Measurements from ENCODE around the gene CELSR2. TPM values are rescaled to one million over a fixed set of nuclear protein-coding genes. Genes with fewer than 3 reads are reported as not detected.

Gene CELSR2
- total and polyA plus RNA-seq, 2 experiments from 2014 or later, result 11.2 to 35.1 TPM

- TF ChIP-seq EZH2phosphoT487 (IDR thresholded peaks at IDR 0.05; ENCODE audit: unreplicated experiment) (no peak), EZH2 (IDR thresholded peaks at IDR 0.05; ENCODE audit: low read depth, unreplicated experiment) (no peak)
These were observed 73.6 kb downstream of the CELSR2 start (continued) for GRCh38 chr1:109322974-109323373.

Other genes starting within 250 kb of the CELSR2 start
- gene WDR47, start 207.4 kb upstream of the CELSR2 start, total RNA-seq (2014; rRNA removed; shearing (Covaris generic)), result 5.2 and 9.7 TPM in 2 replicates
- 3.0 and 3.9 TPM in 2 replicates for gene WDR47, start 207.4 kb upstream of the CELSR2 start, polyA plus RNA-seq (2016; fragmentation: Nextera tagmentation; extraction: Ambion mirVana)
- gene TAF13, start 173.5 kb upstream of the CELSR2 start, total RNA-seq (2014; rRNA removed; shearing (Covaris generic)), result 55.8 and 72.4 TPM in 2 replicates
- gene TAF13, start 173.5 kb upstream of the CELSR2 start, polyA plus RNA-seq (2016; fragmentation: Nextera tagmentation; extraction: Ambion mirVana), result 43.7 and 49.4 TPM in 2 replicates
- 10.7 and 16.0 TPM in 2 replicates for gene TMEM167B, start 158.8 kb upstream of the CELSR2 start, total RNA-seq (2014; rRNA removed; shearing (Covaris generic))
- gene TMEM167B, start 158.8 kb upstream of the CELSR2 start, polyA plus RNA-seq (2016; fragmentation: Nextera tagmentation; extraction: Ambion mirVana), result 8.2 and 9.8 TPM in 2 replicates
- 2.1 and 2.4 TPM in 2 replicates for gene ELAPOR1, start 135.4 kb upstream of the CELSR2 start, total RNA-seq (2014; rRNA removed; shearing (Covaris generic))
- 0.92 and 1.2 TPM in 2 replicates for gene ELAPOR1, start 135.4 kb upstream of the CELSR2 start, polyA plus RNA-seq (2016; fragmentation: Nextera tagmentation; extraction: Ambion mirVana)
- 166 and 168 TPM in 2 replicates for gene SARS1, start 35.6 kb upstream of the CELSR2 start, total RNA-seq (2014; rRNA removed; shearing (Covaris generic))
- gene SARS1, start 35.6 kb upstream of the CELSR2 start, polyA plus RNA-seq (2016; fragmentation: Nextera tagmentation; extraction: Ambion mirVana), result 125 and 141 TPM in 2 replicates
- gene PSRC1, start 33.6 kb downstream of the CELSR2 start, total RNA-seq (2014; rRNA removed; shearing (Covaris generic)), result 50.6 and 61.1 TPM in 2 replicates
- 51.4 and 55.0 TPM in 2 replicates for gene PSRC1, start 33.6 kb downstream of the CELSR2 start, polyA plus RNA-seq (2016; fragmentation: Nextera tagmentation; extraction: Ambion mirVana)
- not detected in 2 replicates for gene MYBPHL, start 57.5 kb downstream of the CELSR2 start, total RNA-seq (2014; rRNA removed; shearing (Covaris generic))
- 0.68 TPM in 1 of 2 replicates, not detected in the other for gene MYBPHL, start 57.5 kb downstream of the CELSR2 start, polyA plus RNA-seq (2016; fragmentation: Nextera tagmentation; extraction: Ambion mirVana)
- 51.7 and 55.4 TPM in 2 replicates for gene SORT1, start 148.4 kb downstream of the CELSR2 start, total RNA-seq (2014; rRNA removed; shearing (Covaris generic))
- gene SORT1, start 148.4 kb downstream of the CELSR2 start, polyA plus RNA-seq (2016; fragmentation: Nextera tagmentation; extraction: Ambion mirVana), result 10.3 and 10.9 TPM in 2 replicates
- 94.2 and 104 TPM in 2 replicates for gene PSMA5, start 176.9 kb downstream of the CELSR2 start, total RNA-seq (2014; rRNA removed; shearing (Covaris generic))
- 107 and 126 TPM in 2 replicates for gene PSMA5, start 176.9 kb downstream of the CELSR2 start, polyA plus RNA-seq (2016; fragmentation: Nextera tagmentation; extraction: Ambion mirVana)
- gene SYPL2, start 217.0 kb downstream of the CELSR2 start, total RNA-seq (2014; rRNA removed; shearing (Covaris generic)), result 0.49 and 1.6 TPM in 2 replicates
- 0.40 and 0.56 TPM in 2 replicates for gene SYPL2, start 217.0 kb downstream of the CELSR2 start, polyA plus RNA-seq (2016; fragmentation: Nextera tagmentation; extraction: Ambion mirVana)
- 9.4 and 9.9 TPM in 2 replicates for gene ATXN7L2, start 234.4 kb downstream of the CELSR2 start, total RNA-seq (2014; rRNA removed; shearing (Covaris generic))
- gene ATXN7L2, start 234.4 kb downstream of the CELSR2 start, polyA plus RNA-seq (2016; fragmentation: Nextera tagmentation; extraction: Ambion mirVana), result 8.0 and 9.4 TPM in 2 replicates
- 2.7 and 4.4 TPM in 2 replicates for gene CYB561D1, start 244.6 kb downstream of the CELSR2 start, total RNA-seq (2014; rRNA removed; shearing (Covaris generic))
- 0.89 and 0.95 TPM in 2 replicates for gene CYB561D1, start 244.6 kb downstream of the CELSR2 start, polyA plus RNA-seq (2016; fragmentation: Nextera tagmentation; extraction: Ambion mirVana)